SK-N-SH (cell line): ENCODE data around the gene MAP2K3. TPM values are rescaled to one million over a fixed set of nuclear protein-coding genes. Genes with fewer than 3 reads are reported as not detected.

Source experiments
- CTCF ChIA-PET: fragments of 300-600, 350-600 bp; formaldehyde crosslinking; extraction: SDS; loops from one replicate; lab custom pipeline; 2021; lab: Yijun Ruan, JAX
- POLR2A ChIA-PET: fragments of 350-600 bp; sonication (Branson Sonifier 250); formaldehyde crosslinking; extraction: SDS; loops from one replicate; lab custom pipeline; 2020; ENCODE audit warnings: antibody characterized with exemption, inconsistent platforms; lab: Yijun Ruan, JAX
- DNase-seq: peaks from one replicate; pipeline ENCODE4 v3.0.0; 2012
- H2AFZ ChIP-seq: fragments of 200-600 bp; sonication (generic); 2 replicates; pipeline ENCODE4 v1.8.1; 2016; ENCODE audit warnings: antibody characterized with exemption, mild to moderate bottlenecking, low read depth
- H3F3A ChIP-seq: fragments of 200-600 bp; sonication (generic); replicated peaks from 2 replicates; pipeline ENCODE3; 2016; ENCODE audit warnings: antibody characterized with exemption, mild to moderate bottlenecking; ENCODE audit not compliant: insufficient read depth
- H3K27ac ChIP-seq, 2 experiments: fragments of 200-500 bp in 1 of 2; fragments of 200-600 bp in 1 of 2; sonication (Bioruptor generic) in 1 of 2; sonication (generic), shearing (Covaris generic) in 1 of 2; 2 replicates each; pipeline versions ENCODE4 v1.5.1 to v1.6.1; 2014 to 2016; ENCODE audit warnings: low read depth in 2 of 2, inconsistent platforms in 1 of 2, low read length in 1 of 2, mild to moderate bottlenecking in 1 of 2, mixed read lengths in 1 of 2
- H3K27me3 ChIP-seq: fragments of 200-600 bp; sonication (generic), shearing (Covaris generic); 2 replicates; pipeline ENCODE4 v1.6.1; 2016; ENCODE audit warnings: mixed run types; ENCODE audit not compliant: insufficient read depth
- H3K36me3 ChIP-seq, 2 experiments: fragments of 200-500 bp in 1 of 2; fragments of 200-600 bp in 1 of 2; sonication (Bioruptor generic) in 1 of 2; sonication (generic) in 1 of 2; replicated peaks in 1 of 2; 2 replicates each; pipeline versions ENCODE3 to v1.5.1; 2014 to 2016; ENCODE audit warnings: low read length in 1 of 2, mild to moderate bottlenecking in 1 of 2; ENCODE audit not compliant: insufficient read depth in 2 of 2, control insufficient read depth in 1 of 2
- H3K4me1 ChIP-seq, 2 experiments: fragments of 200-500 bp in 1 of 2; fragments of 200-600 bp in 1 of 2; sonication (Bioruptor generic) in 1 of 2; sonication (generic), shearing (Covaris generic) in 1 of 2; 2 replicates each; pipeline versions ENCODE4 v1.5.1 to v1.6.1; 2014 to 2016; ENCODE audit warnings: low read depth in 1 of 2, low read length in 1 of 2, mixed run types in 1 of 2; ENCODE audit not compliant: insufficient read depth in 2 of 2, control insufficient read depth in 1 of 2
- H3K4me2 ChIP-seq: fragments of 200-600 bp; sonication (generic), shearing (Covaris generic); 2 replicates; pipeline ENCODE4 v1.6.1; 2017; ENCODE audit warnings: mixed run types
- H3K4me3 ChIP-seq, 2 experiments: fragments of 200-500 bp in 1 of 2; fragments of 200-600 bp in 1 of 2; sonication (Bioruptor generic) in 1 of 2; sonication (generic), shearing (Covaris generic) in 1 of 2; 2 replicates each; pipeline versions ENCODE4 v1.5.1 to v1.8.1; 2014 to 2016; ENCODE audit warnings: low read depth in 2 of 2, inconsistent platforms in 1 of 2, low read length in 1 of 2, mild to moderate bottlenecking in 1 of 2, mixed read lengths in 1 of 2, moderate library complexity in 1 of 2
- H3K79me2 ChIP-seq: fragments of 200-600 bp; sonication (generic); 2 replicates; pipeline ENCODE4 v1.8.1; 2017; ENCODE audit warnings: mild to moderate bottlenecking; ENCODE audit not compliant: insufficient read depth
- H3K9ac ChIP-seq: fragments of 200-600 bp; sonication (generic); 2 replicates; pipeline ENCODE4 v1.6.1; 2017; ENCODE audit warnings: mixed run types
- H3K9me2 ChIP-seq: fragments of 200-600 bp; sonication (generic); 2 replicates; pipeline ENCODE4 v1.6.1; 2017; ENCODE audit warnings: mixed run types
- H3K9me3 ChIP-seq: fragments of 200-600 bp; sonication (generic); 2 replicates; pipeline ENCODE4 v1.6.1; 2017; ENCODE audit warnings: mixed run types, mild to moderate bottlenecking, moderate library complexity
- H4K20me1 ChIP-seq: fragments of 200-600 bp; sonication (generic); 2 replicates; pipeline ENCODE4 v1.6.1; 2017; ENCODE audit warnings: mild to moderate bottlenecking, mixed run types; ENCODE audit not compliant: insufficient read depth
- ELF1 ChIP-seq: IDR thresholded peaks from 2 replicates; pipeline ENCODE4 v1.4.0; 2012
- JUND ChIP-seq: IDR thresholded peaks from 2 replicates; pipeline ENCODE4 v1.4.0; 2012
- MEF2A ChIP-seq: IDR thresholded peaks from 2 replicates; pipeline ENCODE4 v1.4.0; 2012; ENCODE audit warnings: low read depth, borderline replicate concordance
- MXI1 ChIP-seq: IDR thresholded peaks from 2 replicates; pipeline ENCODE4 v1.6.1; 2012; ENCODE audit warnings: mild to moderate bottlenecking, low read depth, low read length, improper control_type of control experiment
- NFIC ChIP-seq: IDR thresholded peaks from 2 replicates; pipeline ENCODE4 v1.4.0; 2012; ENCODE audit warnings: borderline replicate concordance
- POLR2AphosphoS5 ChIP-seq: IDR thresholded peaks from 2 replicates; pipeline ENCODE4 v1.6.1; 2012; ENCODE audit warnings: low read depth, low read length
- RAD21 ChIP-seq: IDR thresholded peaks from 2 replicates; pipeline ENCODE4 v1.6.1; 2012; ENCODE audit warnings: mild to moderate bottlenecking, low read length
- RFX5 ChIP-seq: IDR thresholded peaks from 2 replicates; pipeline ENCODE4 v1.6.1; 2012; ENCODE audit warnings: mild to moderate bottlenecking, improper control_type of control experiment, low read length
- RXRA ChIP-seq: IDR thresholded peaks from 2 replicates; pipeline ENCODE4 v1.4.0; 2012; ENCODE audit warnings: low read depth, mild to moderate bottlenecking, borderline replicate concordance
- SIN3A ChIP-seq: IDR thresholded peaks from 2 replicates; pipeline ENCODE4 v1.6.1; 2012; ENCODE audit warnings: low read depth, mild to moderate bottlenecking, low read length, moderate library complexity, borderline replicate concordance
- TCF12 ChIP-seq: IDR thresholded peaks from 2 replicates; pipeline ENCODE4 v1.4.0; 2012
- TEAD4 ChIP-seq: IDR thresholded peaks from 2 replicates; pipeline ENCODE4 v1.4.0; 2012; ENCODE audit warnings: mild to moderate bottlenecking, borderline replicate concordance; ENCODE audit not compliant: insufficient read depth
- WGBS: methylation state at CpG from one replicate; pipeline ENCODE4 v1.1.6; 2017; ENCODE audit warnings: low lambda C conversion rate; 5-methylcytosine and 5-hydroxymethylcytosine counted together
- polyA plus RNA-seq, 3 experiments: library from polyadenylated mRNA; depleted of rRNA; stranded (reverse); fragments of >200 nt; gene quantifications; 2 replicates each; pipeline ENCODE4 v1.2.3, GENCODE V29; 2012
- TF ChIP-seq, protein P1 (sequence below): fragments of 150-350 bp; IDR thresholded peaks from 2 replicates; pipeline ENCODE4 v1.6.1; 2017; ENCODE audit warnings: antibody characterized with exemption, low read length, low read depth, borderline replicate concordance
- TF ChIP-seq, protein P2 (sequence below): fragments of 200-600 bp; sonication (generic); IDR thresholded peaks from 2 replicates; pipeline ENCODE4 v1.6.1; 2017; ENCODE audit warnings: antibody characterized with exemption, mild to moderate bottlenecking, moderate library complexity
- TF ChIP-seq, protein P3 (sequence below): IDR thresholded peaks from 2 replicates; pipeline ENCODE4; 2012
- TF ChIP-seq, protein P4 (sequence below): IDR thresholded peaks from 2 replicates; pipeline ENCODE4 v1.4.0; 2012; ENCODE audit warnings: low read depth
- TF ChIP-seq, protein P5 (sequence below): IDR thresholded peaks from 2 replicates; pipeline ENCODE4 v1.6.1; 2012; ENCODE audit warnings: mild to moderate bottlenecking, low read depth, low read length, moderate library complexity

The MAP2K3 gene
- polyA plus RNA-seq, 1 of the 3 experiments (the other 2 are of a cell fraction) = 30.0 TPM

DNA sequence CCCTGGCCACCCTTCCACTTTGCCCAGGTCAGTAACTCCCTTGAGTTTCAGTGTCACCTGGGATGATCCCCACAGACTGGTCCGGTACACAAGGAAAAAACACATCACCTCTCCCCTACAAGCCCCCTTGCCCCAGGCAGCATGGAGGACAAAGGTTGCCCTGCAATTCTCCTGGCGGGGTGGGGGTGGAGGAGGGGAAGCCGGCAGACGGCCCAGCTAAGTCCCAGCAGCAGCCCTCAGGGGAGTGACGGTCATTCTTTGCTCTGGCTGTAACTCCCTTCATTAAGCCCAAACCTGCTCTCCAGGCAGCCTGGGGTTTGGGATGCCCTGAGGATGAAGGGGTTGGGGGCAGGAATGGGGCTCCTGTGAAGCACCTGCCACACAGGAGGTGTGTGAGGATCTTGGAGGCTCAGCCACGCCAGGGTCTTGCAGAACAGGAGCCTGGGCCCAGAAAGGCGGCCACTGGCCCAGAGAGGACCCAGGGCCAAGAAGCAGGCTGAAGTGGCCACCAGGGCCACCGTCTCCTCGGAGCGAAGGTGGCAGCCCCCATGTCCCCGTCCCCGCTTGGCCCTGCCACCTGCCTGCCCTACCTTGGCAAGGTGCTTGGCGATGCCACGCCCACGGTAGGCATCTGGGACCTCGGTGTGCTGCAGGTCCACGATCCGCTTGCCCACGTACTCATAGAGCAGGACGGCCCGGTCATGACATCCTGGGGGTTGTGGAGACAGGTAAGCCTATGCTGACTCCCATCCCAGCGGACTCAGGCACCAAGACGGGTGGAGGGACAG lies 40.8 kb upstream of the MAP2K3 start:
- Histone ChIP-seq H3K27ac (no peak overlapping the region), H3K4me3 (no peak overlapping the region), H4K20me1 (no peaks in the 10 kb centered on the region), H3K9me3 (no peaks in the 10 kb centered on the region), H3K9ac (no peak overlapping the region), H3K4me2 (no peak overlapping the region), H3F3A (no peaks in the 10 kb centered on the region), H3K79me2 (no peaks in the 10 kb centered on the region), H2AFZ (no peak overlapping the region), H3K4me1 (no peaks in the 10 kb centered on the region; a peak in 1 of 4 replicates), H3K27me3 (no peaks in the 10 kb centered on the region), H3K9me2 (no peaks in the 10 kb centered on the region), H3K36me3 (no peaks in the 10 kb centered on the region)
- WGBS = 83% methylated on average over 16 of the region's 23 CpGs
- POLR2A ChIA-PET = no interaction called here
- TF ChIP-seq, protein P1, sequence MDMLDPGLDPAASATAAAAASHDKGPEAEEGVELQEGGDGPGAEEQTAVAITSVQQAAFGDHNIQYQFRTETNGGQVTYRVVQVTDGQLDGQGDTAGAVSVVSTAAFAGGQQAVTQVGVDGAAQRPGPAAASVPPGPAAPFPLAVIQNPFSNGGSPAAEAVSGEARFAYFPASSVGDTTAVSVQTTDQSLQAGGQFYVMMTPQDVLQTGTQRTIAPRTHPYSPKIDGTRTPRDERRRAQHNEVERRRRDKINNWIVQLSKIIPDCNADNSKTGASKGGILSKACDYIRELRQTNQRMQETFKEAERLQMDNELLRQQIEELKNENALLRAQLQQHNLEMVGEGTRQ = no peak
- TF ChIP-seq, protein P2, sequence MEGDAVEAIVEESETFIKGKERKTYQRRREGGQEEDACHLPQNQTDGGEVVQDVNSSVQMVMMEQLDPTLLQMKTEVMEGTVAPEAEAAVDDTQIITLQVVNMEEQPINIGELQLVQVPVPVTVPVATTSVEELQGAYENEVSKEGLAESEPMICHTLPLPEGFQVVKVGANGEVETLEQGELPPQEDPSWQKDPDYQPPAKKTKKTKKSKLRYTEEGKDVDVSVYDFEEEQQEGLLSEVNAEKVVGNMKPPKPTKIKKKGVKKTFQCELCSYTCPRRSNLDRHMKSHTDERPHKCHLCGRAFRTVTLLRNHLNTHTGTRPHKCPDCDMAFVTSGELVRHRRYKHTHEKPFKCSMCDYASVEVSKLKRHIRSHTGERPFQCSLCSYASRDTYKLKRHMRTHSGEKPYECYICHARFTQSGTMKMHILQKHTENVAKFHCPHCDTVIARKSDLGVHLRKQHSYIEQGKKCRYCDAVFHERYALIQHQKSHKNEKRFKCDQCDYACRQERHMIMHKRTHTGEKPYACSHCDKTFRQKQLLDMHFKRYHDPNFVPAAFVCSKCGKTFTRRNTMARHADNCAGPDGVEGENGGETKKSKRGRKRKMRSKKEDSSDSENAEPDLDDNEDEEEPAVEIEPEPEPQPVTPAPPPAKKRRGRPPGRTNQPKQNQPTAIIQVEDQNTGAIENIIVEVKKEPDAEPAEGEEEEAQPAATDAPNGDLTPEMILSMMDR = no peak
- CTCF ChIA-PET = interaction anchor here (1.1 kb wide), 1 partner anchor 124 kb away, joined by 4 read pairs; no protein-coding TSS in a partner anchor
- DNase-seq = no peak

DNA sequence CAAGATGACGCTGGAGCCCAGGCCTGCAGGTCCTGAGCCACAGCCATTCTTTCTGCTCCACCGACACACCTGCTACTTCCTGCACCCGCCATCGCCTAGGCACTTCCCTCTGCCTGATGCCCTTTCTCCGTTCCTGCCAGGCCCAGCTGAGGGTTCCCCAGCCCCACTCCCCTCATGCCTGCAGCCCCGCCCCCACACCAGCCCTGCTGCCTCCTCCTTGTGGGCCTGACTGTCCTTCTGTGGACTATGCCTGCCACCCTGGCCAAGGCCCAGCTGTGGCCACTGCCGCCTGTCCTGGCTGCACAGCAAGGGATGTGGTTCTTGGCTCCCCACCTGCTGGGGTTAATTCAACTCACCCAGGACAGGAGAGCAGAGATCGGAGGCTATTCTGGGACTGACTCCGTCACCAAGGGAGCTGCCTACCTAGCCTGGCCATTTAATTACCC lies 38.8 kb upstream of the MAP2K3 start:
- Histone ChIP-seq H4K20me1 (no peaks in the 10 kb centered on the region), H3K9ac (no peak overlapping the region)
- TF ChIP-seq MXI1 (no peak), MEF2A (no peak), POLR2AphosphoS5 (no peak), RFX5 (no peak), ELF1 (no peak), JUND (no peak), SIN3A (no peak), TEAD4 (no peak), TCF12 (no peak), NFIC (no peak), RAD21 (no peak), RXRA (no peak)
- TF ChIP-seq, protein P3, sequence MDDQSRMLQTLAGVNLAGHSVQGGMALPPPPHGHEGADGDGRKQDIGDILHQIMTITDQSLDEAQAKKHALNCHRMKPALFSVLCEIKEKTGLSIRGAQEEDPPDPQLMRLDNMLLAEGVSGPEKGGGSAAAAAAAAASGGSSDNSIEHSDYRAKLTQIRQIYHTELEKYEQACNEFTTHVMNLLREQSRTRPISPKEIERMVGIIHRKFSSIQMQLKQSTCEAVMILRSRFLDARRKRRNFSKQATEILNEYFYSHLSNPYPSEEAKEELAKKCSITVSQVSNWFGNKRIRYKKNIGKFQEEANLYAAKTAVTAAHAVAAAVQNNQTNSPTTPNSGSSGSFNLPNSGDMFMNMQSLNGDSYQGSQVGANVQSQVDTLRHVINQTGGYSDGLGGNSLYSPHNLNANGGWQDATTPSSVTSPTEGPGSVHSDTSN = no peak
- TF ChIP-seq, protein P2 = no peak
- TF ChIP-seq, protein P4, sequence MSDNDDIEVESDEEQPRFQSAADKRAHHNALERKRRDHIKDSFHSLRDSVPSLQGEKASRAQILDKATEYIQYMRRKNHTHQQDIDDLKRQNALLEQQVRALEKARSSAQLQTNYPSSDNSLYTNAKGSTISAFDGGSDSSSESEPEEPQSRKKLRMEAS = no peak
- TF ChIP-seq, protein P5, sequence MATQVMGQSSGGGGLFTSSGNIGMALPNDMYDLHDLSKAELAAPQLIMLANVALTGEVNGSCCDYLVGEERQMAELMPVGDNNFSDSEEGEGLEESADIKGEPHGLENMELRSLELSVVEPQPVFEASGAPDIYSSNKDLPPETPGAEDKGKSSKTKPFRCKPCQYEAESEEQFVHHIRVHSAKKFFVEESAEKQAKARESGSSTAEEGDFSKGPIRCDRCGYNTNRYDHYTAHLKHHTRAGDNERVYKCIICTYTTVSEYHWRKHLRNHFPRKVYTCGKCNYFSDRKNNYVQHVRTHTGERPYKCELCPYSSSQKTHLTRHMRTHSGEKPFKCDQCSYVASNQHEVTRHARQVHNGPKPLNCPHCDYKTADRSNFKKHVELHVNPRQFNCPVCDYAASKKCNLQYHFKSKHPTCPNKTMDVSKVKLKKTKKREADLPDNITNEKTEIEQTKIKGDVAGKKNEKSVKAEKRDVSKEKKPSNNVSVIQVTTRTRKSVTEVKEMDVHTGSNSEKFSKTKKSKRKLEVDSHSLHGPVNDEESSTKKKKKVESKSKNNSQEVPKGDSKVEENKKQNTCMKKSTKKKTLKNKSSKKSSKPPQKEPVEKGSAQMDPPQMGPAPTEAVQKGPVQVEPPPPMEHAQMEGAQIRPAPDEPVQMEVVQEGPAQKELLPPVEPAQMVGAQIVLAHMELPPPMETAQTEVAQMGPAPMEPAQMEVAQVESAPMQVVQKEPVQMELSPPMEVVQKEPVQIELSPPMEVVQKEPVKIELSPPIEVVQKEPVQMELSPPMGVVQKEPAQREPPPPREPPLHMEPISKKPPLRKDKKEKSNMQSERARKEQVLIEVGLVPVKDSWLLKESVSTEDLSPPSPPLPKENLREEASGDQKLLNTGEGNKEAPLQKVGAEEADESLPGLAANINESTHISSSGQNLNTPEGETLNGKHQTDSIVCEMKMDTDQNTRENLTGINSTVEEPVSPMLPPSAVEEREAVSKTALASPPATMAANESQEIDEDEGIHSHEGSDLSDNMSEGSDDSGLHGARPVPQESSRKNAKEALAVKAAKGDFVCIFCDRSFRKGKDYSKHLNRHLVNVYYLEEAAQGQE = no peak
- TF ChIP-seq, all 33 proteins: peak for 0
- 86% methylated on average over 9 of the region's 9 CpGs for WGBS
- H3K4me1 ChIP-seq = no peaks in the 10 kb centered on the region; a peak in 1 of 4 replicates
- H3K9me3 ChIP-seq = no peaks in the 10 kb centered on the region
- H3K79me2 ChIP-seq = no peaks in the 10 kb centered on the region
- no peak overlapping the region for H3K4me2 ChIP-seq
- H3F3A ChIP-seq = no peaks in the 10 kb centered on the region
- H2AFZ ChIP-seq = no peak overlapping the region
- H3K9me2 ChIP-seq = no peaks in the 10 kb centered on the region
- H3K4me3 ChIP-seq = no peak overlapping the region
- POLR2A ChIA-PET = no interaction called here
- no peak for DNase-seq
- H3K27me3 ChIP-seq = no peaks in the 10 kb centered on the region
- no peaks in the 10 kb centered on the region for H3K36me3 ChIP-seq
- CTCF ChIA-PET = interaction anchor here (1.5 kb wide), 1 partner anchor 117 kb away, joined by 3 read pairs; no protein-coding TSS in a partner anchor
- no peak overlapping the region for H3K27ac ChIP-seq
